GM12878 (cell line): ENCODE measurements around the gene C8B. TPM values are rescaled to one million over a fixed set of nuclear protein-coding genes. Genes with fewer than 3 reads are reported as not detected.

Experiments used
- ATAC-seq: fragments of 200-7000 bp; cut with Tn5 transposase; 3 replicates; pipeline ENCODE4 v1.9.1; 2020; ENCODE audit warnings: mild to moderate bottlenecking, moderate library complexity
- BruUV-seq: library from RNA; stranded (reverse); fragments of 400-500 nt; replicated peaks from 2 replicates; lab custom pipeline; 2021; lab: Mats Ljungman, UMichigan
- CTCF ChIA-PET: fragments of 300-600 bp; sonication (Branson Sonifier 250); formaldehyde crosslinking; extraction: SDS; loops from one replicate; lab custom pipeline; 2021; ENCODE audit warnings: inconsistent platforms; lab: Yijun Ruan, JAX
- POLR2A ChIA-PET: fragments of 350-600 bp; formaldehyde crosslinking; extraction: SDS; loops from one replicate; lab custom pipeline; 2021; ENCODE audit warnings: inconsistent platforms; lab: Charles Lee
- RAD21 ChIA-PET: fragments of 300-600 bp; sonication (Branson Sonifier 250); formaldehyde crosslinking; loops from one replicate; lab custom pipeline; 2023; ENCODE audit warnings: antibody characterized with exemption; ENCODE audit not compliant: unreplicated experiment; lab: Charles Lee
- SMC1A ChIA-PET: fragments of 300-600 bp; sonication (Branson Sonifier 250); formaldehyde crosslinking; loops from one replicate; lab custom pipeline; 2023; ENCODE audit not compliant: unreplicated experiment, uncharacterized antibody; lab: Charles Lee
- DNase-seq: peaks from one replicate; pipeline ENCODE4 v3.0.0-alpha.2; 2011; ENCODE audit warnings: low read depth, low spot score
- FAIRE-seq: peaks from 3 replicates; lab custom pipeline; 2011; peaks lifted over from hg19 to GRCh38; lab: Jason Lieb, UNC
- H2AFZ ChIP-seq: 2 replicates; pipeline ENCODE4 v1.6.0; 2011; ENCODE audit warnings: low read depth, low read length, control low read depth; ENCODE audit not compliant: control insufficient read depth
- H3K27ac ChIP-seq: 2 replicates; pipeline ENCODE4 v1.5.1; 2011; ENCODE audit warnings: control low read depth; ENCODE audit not compliant: control insufficient read depth, insufficient read depth
- H3K27me3 ChIP-seq, 2 experiments: replicated peaks in 1 of 2; 2 replicates each; pipeline versions ENCODE4 v1.6.0 to v1.6.1; 2011; ENCODE audit warnings: low read length in 1 of 2; ENCODE audit not compliant: control insufficient read depth in 2 of 2, insufficient read depth in 2 of 2
- H3K36me3 ChIP-seq, 2 experiments: 2 replicates each; pipeline ENCODE4 v1.5.1; 2011; ENCODE audit warnings: low read length in 1 of 2; ENCODE audit not compliant: control insufficient read depth in 2 of 2, insufficient read depth in 2 of 2
- H3K4me1 ChIP-seq: 2 replicates; pipeline ENCODE4 v1.6.1; 2011; ENCODE audit warnings: mild to moderate bottlenecking, low read length, moderate library complexity, mixed read lengths; ENCODE audit not compliant: control insufficient read depth, insufficient read depth
- H3K4me2 ChIP-seq: 2 replicates; pipeline ENCODE4 v1.6.0; 2011; ENCODE audit warnings: control low read depth; ENCODE audit not compliant: control insufficient read depth, insufficient read depth
- H3K4me3 ChIP-seq: fragments of 200-600 bp; sonication (generic); 2 replicates; pipeline ENCODE4 v1.5.1; 2016
- H3K79me2 ChIP-seq: 2 replicates; pipeline ENCODE4 v1.6.0; 2011; ENCODE audit warnings: low read length; ENCODE audit not compliant: control insufficient read depth, insufficient read depth
- H3K9ac ChIP-seq: 2 replicates; pipeline ENCODE4 v1.8.0; 2011; ENCODE audit warnings: low read length, control low read depth, mixed read lengths; ENCODE audit not compliant: control insufficient read depth, insufficient read depth
- H3K9me3 ChIP-seq: replicated peaks from 3 replicates; pipeline ENCODE4 v1.5.1; 2011; ENCODE audit warnings: mild to moderate bottlenecking, low read length; ENCODE audit not compliant: control insufficient read depth, insufficient read depth
- H4K20me1 ChIP-seq: 2 replicates; pipeline ENCODE4 v1.6.0; 2011; ENCODE audit not compliant: control insufficient read depth, insufficient read depth
- BACH1 ChIP-seq: fragments of 450-650 bp; IDR thresholded peaks from 2 replicates; pipeline ENCODE4 v1.6.1; 2017; ENCODE audit warnings: mild to moderate bottlenecking, borderline replicate concordance
- BRCA1 ChIP-seq: IDR thresholded peaks from 2 replicates; pipeline ENCODE4 v1.6.1; 2011; ENCODE audit warnings: low read depth, low read length, improper control_type of control experiment
- DPF2 ChIP-seq: fragments of 450-650 bp; IDR thresholded peaks from 2 replicates; pipeline ENCODE4 v1.6.1; 2017; ENCODE audit warnings: mild to moderate bottlenecking
- E2F8 ChIP-seq: fragments of 450-650 bp; IDR thresholded peaks from 2 replicates; pipeline ENCODE4 v1.6.1; 2018; ENCODE audit warnings: mild to moderate bottlenecking, low read depth, moderate library complexity; ENCODE audit not compliant: partially characterized antibody
- EP300 ChIP-seq, 2 experiments: fragments of 150-350 bp in 1 of 2; IDR thresholded peaks; 2 replicates each; pipeline ENCODE4 v1.6.1; 2011 to 2012; ENCODE audit warnings: low read depth in 2 of 2, low read length in 2 of 2, borderline replicate concordance in 1 of 2, improper control_type of control experiment in 1 of 2, inconsistent platforms in 1 of 2; ENCODE audit not compliant: control insufficient read depth in 1 of 2
- GATAD2B ChIP-seq: fragments of 450-650 bp; conservative IDR thresholded peaks from 2 replicates; pipeline ENCODE4 v1.6.1; 2017; ENCODE audit warnings: low read depth, mild to moderate bottlenecking, moderate library complexity
- LARP7 ChIP-seq: fragments of 450-650 bp; IDR thresholded peaks from 2 replicates; pipeline ENCODE4 v1.6.1; 2017; ENCODE audit warnings: mild to moderate bottlenecking
- MEF2A ChIP-seq: IDR thresholded peaks from 2 replicates; pipeline ENCODE4 v1.6.1; 2011; ENCODE audit warnings: low read depth, mild to moderate bottlenecking, low read length, moderate library complexity; ENCODE audit not compliant: insufficient read depth
- MTA3 ChIP-seq: IDR thresholded peaks from 2 replicates; pipeline ENCODE4 v1.6.1; 2012; ENCODE audit warnings: low read length, inconsistent platforms, borderline replicate concordance
- NR2C2 ChIP-seq: IDR thresholded peaks from 2 replicates; pipeline ENCODE4 v1.6.1; 2011; ENCODE audit warnings: borderline replicate concordance, low read depth; ENCODE audit not compliant: control insufficient read depth, insufficient read length
- RELA ChIP-seq: fragments of 450-650 bp; IDR thresholded peaks from 2 replicates; pipeline ENCODE4 v1.8.0; 2014; ENCODE audit warnings: borderline replicate concordance; ENCODE audit not compliant: partially characterized antibody
- SKIL ChIP-seq: fragments of 450-650 bp; IDR thresholded peaks from 2 replicates; pipeline ENCODE4 v1.6.1; 2017; ENCODE audit warnings: mild to moderate bottlenecking, low read depth, inconsistent platforms; ENCODE audit not compliant: poor library complexity, severe bottlenecking
- ZNF687 ChIP-seq: fragments of 450-650 bp; IDR thresholded peaks from 2 replicates; pipeline ENCODE4 v1.6.1; 2017; ENCODE audit warnings: mild to moderate bottlenecking, moderate library complexity
- whole genome bisulfite sequencing: methylation state at CpG from one replicate; pipeline ENCODE4 v1.1.6; 2016; ENCODE audit warnings: low lambda C conversion rate; ENCODE audit not compliant: insufficient replicate concordance, insufficient coverage; ENCODE audit errors: missing lambda C conversion rate; 5-methylcytosine and 5-hydroxymethylcytosine counted together
- in situ Hi-C: fragments of 300-500 bp; cut with MboI; formaldehyde crosslinking; loops from 9 replicates; pipeline ENCODE4 v1.14.3; 2018; ENCODE audit warnings: mixed read lengths
- intact Hi-C: fragments of 100-400 bp; cut with micrococcal nuclease; formaldehyde crosslinking; loops from one replicate; pipeline ENCODE4 v1.14.2; 2022; ENCODE audit not compliant: unreplicated experiment
- polyA plus RNA-seq, 11 experiments: library from polyadenylated mRNA; depleted of rRNA in 4 of 11; unstranded in 6 of 11; stranded (reverse) in 5 of 11; fragments of >200 nt; fragmentation: Nextera tagmentation in 4 of 11; fragmentation: Illumina TruSeq in 1 of 11; extraction: Ambion mirVana in 4 of 11; extraction: Trizol in 1 of 11; gene quantifications; 1 replicate in 1 of 11; 2 replicates in 10 of 11; pipeline versions ENCODE4 v1.2.1 to v1.2.3, GENCODE V29; 2011 to 2016; ENCODE audit warnings: inconsistent platforms in 2 of 11, missing spikeins in 2 of 11, low read depth in 1 of 11
- total RNA-seq, 4 experiments: library from RNA; depleted of rRNA in 3 of 4; stranded (reverse); fragments of >200 nt in 3 of 4; fragmentation: Illumina TruSeq in 1 of 4; extraction: Trizol in 1 of 4; gene quantifications; 2 replicates each; pipeline versions ENCODE4 v1.2.1 to v1.2.3, GENCODE V29; 2013 to 2021
- TF ChIP-seq, protein P1 (sequence below): fragments of 450-650 bp; IDR thresholded peaks from 2 replicates; pipeline ENCODE4 v1.6.1; 2017; ENCODE audit warnings: low read depth, mild to moderate bottlenecking, moderate library complexity

The C8B gene
- total and polyA plus RNA-seq, 10 of the 15 experiments (the other 5 are each of a cell fraction or from before 2014, with no cell fraction given) = not detected

DNA sequence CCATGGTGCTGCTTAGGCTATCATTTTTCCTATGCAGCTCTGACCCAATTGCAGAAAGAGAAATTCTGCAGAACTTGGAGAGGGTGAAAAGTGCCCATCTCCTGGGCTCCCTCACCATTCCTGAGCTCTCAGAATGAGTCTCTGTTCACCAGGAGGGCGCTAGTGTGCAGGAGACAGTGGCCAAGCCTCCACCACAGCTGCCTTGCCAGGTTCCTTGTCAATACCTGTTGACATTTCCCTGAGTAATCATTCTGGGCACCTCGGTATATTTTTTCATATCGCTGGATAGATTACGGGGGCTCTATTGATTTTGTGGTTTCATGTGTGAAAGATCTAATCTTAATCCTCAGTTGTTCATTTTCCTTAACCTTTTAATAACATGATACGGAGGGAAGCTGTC, 13.0 kb upstream of the C8B start:
- ChIA-PET CTCF (interaction anchor here (1.7 kb wide), 1 partner anchor 10 kb away, joined by 4 read pairs; no protein-coding TSS in a partner anchor), POLR2A (no interaction called here), RAD21 (no interaction called here), SMC1A (no interaction called here)
- Histone ChIP-seq H3K36me3 (no peaks in the 10 kb centered on the region), H3K27me3 (peaks cover 0 to 3% of the 10 kb centered on the region in 2 experiments; a peak in 3 of 4 replicates), H3K4me2 (no peak overlapping the region), H3K27ac (no peak overlapping the region), H3K9me3 (no peaks in the 10 kb centered on the region), H3K9ac (no peak overlapping the region), H3K79me2 (no peaks in the 10 kb centered on the region), H2AFZ (no peak overlapping the region), H3K4me1 (no peaks in the 10 kb centered on the region), H3K4me3 (no peak overlapping the region), H4K20me1 (no peaks in the 10 kb centered on the region)
- FAIRE-seq (no peak), ATAC-seq (no peak), DNase-seq (no peak)
- intact Hi-C loops (no loop called here), in situ Hi-C loops (no loop called here)
- 54% methylated on average over 5 of the region's 5 CpGs for WGBS
- no TSS peak for BruUV-seq
- no peak for TF ChIP-seq BRCA1
- TF ChIP-seq NR2C2 = no peak
- no peak for TF ChIP-seq GATAD2B
- no peak for TF ChIP-seq MTA3
- no peak for TF ChIP-seq ZNF687
- TF ChIP-seq DPF2 = no peak
- TF ChIP-seq EP300 (IDR thresholded peaks at IDR 0.05; ENCODE audit: borderline replicate concordance in 1 of 2, control insufficient read depth in 1 of 2, low read depth in 2 of 2, low read length in 2 of 2) = no peak
- TF ChIP-seq MEF2A = no peak
- no peak for TF ChIP-seq RELA
- TF ChIP-seq SKIL = no peak
- TF ChIP-seq BACH1 = no peak
- TF ChIP-seq E2F8 = no peak
- TF ChIP-seq, protein P1, sequence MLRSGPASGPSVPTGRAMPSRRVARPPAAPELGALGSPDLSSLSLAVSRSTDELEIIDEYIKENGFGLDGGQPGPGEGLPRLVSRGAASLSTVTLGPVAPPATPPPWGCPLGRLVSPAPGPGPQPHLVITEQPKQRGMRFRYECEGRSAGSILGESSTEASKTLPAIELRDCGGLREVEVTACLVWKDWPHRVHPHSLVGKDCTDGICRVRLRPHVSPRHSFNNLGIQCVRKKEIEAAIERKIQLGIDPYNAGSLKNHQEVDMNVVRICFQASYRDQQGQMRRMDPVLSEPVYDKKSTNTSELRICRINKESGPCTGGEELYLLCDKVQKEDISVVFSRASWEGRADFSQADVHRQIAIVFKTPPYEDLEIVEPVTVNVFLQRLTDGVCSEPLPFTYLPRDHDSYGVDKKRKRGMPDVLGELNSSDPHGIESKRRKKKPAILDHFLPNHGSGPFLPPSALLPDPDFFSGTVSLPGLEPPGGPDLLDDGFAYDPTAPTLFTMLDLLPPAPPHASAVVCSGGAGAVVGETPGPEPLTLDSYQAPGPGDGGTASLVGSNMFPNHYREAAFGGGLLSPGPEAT = no peak
- no peak for TF ChIP-seq LARP7
